Stimulated activated CD8-positive, alpha-beta memory T cell treated with anti-CD3 and anti-CD28 coated beads, Interleukin-7, amount 100 ng/mL, for 48 hours (primary cell): Measurements from ENCODE around the gene DCTPP1.
"Not testable (repeated sequence)": the region's sequence is repeated elsewhere in the genome, so short reads cannot be mapped to it uniquely, and the experiment has no call there.

ENCODE experiments used
- DNase-seq, 2 donors: peaks; one replicate each; pipeline ENCODE4 v3.0.0-alpha.2; 2020; ENCODE audit warnings: low read depth in 1 of 2; ENCODE audit errors: extremely low read depth in 1 of 2

The DCTPP1 gene

DNA sequence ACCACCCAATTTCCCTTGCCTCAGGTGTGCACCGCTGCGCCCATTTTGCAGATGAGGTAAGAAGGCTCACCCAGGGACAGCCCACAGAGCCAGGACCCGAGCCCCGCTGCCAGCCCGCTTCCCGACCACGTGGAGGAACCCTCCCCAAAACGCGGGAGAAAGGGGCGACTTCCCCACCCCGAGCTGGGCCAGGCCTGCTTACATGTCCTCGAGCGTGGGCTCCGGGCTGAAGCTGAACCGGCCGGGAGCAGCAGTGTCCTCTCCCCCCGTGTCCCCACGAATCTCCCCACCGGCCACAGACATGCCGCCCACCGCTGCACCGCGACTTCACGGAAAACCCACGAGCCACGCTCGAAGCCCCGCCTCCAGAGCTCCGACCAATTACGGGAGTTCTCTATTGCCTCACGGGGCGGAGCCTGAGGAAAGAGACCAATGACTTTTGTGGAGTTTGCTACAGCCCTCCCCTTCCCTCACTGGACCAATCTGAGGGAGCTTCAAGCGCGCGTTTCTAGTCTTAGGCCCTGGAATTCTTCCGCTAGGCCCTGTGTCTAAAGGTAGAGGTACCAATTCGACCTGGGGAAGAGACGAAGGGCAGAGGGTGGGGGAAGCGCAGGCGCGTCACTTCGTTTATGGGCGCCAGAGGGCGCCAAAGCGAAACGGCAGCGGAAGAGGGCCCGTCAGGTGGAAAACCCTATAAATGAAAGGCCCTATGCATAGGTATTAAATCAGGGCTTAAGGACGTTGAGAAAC is at the start of gene DCTPP1:
TSS of gene DCTPP1 (minus strand) at position 353 of the 750 bp plus-strand sequence. CDS start at position 303, 50 bp downstream.
- peak; percentile 85 to 97 for DNase-seq

DNA sequence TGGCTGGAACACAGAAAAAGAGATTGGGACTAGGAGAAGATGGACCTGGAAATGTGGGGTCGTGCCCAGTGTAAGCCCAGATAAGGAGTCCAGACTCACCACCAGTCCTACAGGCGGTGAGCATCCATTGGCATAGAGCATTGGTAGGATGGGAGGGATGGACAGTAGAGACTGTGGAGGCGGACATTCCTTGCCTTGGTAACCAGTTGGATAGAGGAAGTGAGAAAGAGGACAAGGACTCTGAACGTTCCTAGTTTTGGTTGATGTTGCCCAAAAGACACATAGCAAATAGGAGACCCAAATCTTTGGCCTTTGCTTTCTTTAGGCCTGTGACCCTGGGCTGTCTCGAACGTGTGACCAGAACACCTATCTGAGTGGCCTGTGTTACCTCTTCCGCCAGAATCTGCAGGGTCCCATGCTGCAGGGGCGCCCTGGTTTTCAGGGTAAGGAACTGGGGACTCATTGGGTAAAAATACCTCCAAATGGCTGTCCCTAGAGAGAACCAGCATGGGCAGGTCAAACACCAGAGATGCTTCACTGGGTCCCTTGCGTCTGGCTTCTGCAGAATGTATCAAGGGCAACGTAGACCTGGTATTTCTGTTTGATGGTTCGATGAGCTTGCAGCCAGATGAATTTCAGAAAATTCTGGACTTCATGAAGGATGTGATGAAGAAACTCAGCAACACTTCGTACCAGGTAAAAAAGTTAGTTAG is 49.1 kb upstream of the DCTPP1 start:
- DNase-seq: no peak

DNA sequence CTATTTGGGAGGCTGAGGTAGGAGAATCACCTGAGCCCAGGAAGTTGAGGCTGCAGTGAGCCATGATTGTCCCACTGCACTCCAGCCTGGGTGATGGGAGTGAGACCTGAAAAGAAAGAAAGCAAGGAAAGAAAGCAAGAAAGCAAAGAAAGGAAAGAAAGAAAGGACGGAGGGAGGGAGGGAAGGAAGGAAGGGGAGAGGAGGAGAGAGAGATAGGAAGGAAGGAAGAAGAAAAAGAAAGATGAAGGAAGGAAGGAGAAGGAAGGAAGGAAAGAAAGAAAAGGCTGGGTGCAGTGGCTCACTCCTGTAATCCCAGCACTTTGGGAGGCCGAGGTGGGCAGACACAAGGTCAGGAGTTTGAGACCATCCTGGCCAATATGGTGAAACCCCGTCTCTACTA is 47.9 kb upstream of the DCTPP1 start:
- not testable (repeated sequence) for DNase-seq

DNA sequence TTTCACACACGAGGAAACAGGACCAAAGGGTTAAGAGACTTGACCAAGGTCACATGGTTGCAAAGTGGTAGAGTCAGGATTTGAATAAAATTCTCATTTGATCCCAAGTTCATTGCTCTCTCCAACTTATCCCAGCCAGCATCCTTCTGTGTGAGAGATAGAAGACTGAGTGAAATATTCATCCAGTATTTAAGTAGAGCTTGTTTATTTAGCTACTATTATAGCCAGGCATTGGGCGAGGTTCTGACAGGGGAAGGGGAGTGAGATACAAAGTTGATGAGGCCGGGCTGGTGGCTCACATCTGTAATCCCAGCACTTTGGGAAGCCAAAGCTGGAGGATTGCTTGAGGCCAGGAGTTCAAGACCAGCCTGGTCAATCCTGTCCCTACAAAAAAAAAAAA is 47.2 kb upstream of the DCTPP1 start:
- no peak for DNase-seq

DNA sequence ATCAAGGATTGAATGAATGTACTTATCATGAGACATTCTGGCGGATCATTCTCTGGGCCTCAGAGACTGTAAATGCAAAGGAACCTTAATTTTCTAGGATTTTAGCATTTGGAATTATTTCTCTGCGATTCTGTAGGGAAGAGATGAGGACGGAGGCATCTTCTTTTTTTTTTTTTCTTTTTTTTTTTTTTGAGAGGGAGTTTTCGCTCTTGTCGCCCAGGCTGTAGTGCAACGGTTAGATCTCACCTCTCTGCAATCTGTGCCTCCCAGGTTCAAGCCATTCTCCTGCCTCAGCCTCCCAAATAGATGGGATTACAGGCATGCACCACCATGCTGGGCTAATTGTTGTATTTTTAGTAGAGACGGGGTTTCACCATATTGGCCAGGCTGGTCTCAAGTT is 44.9 kb upstream of the DCTPP1 start:
- no peak for DNase-seq

DNA sequence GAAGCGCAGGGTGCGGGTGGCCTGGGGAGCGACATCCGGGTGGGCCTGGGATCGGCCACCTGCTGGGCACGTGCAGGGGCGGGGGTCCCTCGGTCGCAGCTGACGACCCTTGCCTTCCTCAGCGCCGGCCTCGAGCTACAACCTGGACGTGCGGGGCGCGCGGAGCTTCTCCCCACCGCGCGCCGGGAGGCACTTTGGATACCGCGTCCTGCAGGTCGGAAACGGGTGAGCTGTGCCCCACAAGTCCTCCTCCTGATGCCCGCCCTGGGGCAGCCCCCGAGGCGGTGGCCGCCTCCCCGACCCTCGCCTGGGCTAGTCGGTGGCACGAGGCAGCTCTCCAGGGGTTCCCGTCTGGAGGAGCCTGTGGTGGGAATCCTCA is 44.2 kb upstream of the DCTPP1 start:
- DNase-seq: no peak

DNA sequence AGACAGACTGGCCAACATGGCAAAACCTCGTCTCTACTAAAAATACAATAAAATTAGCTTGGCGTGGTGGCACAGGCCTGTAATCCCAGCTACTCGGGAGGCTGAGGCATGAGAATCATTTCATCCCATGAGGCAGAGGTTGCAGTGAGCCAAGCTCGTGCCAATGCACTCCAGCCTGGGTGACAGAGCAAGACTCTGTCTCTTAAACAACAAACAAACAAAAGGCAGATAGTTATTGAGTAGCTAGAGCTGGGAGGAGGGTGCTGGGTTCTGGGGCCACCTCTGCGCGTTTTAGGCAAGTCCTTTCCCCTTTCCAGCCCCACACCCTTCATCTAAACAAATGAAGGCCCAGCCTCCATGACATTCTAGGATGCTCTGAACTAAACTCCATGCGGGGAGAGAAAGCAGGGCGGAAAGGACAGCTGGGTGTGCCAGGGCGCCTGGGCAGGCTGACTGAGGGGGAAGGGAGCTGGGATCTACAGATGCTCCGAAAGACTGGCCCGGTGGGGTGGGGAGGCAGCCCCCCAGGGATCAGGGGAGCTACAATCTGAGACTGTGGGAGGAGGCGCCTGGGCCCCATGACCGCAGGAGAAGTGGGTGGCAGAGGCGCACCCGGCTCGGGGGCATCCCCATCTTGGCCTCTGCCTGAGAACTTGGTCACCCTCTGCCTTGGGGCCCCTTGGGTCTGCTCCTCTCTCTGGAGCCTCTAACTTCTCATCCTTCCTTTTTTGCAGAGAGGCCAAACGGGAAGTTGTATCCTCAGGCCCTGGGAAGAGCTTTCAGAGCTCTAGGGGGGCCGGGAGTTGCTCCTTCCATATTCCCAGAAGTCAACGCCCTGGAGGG is 43.6 kb upstream of the DCTPP1 start:
- DNase-seq: peak; percentile 67

DNA sequence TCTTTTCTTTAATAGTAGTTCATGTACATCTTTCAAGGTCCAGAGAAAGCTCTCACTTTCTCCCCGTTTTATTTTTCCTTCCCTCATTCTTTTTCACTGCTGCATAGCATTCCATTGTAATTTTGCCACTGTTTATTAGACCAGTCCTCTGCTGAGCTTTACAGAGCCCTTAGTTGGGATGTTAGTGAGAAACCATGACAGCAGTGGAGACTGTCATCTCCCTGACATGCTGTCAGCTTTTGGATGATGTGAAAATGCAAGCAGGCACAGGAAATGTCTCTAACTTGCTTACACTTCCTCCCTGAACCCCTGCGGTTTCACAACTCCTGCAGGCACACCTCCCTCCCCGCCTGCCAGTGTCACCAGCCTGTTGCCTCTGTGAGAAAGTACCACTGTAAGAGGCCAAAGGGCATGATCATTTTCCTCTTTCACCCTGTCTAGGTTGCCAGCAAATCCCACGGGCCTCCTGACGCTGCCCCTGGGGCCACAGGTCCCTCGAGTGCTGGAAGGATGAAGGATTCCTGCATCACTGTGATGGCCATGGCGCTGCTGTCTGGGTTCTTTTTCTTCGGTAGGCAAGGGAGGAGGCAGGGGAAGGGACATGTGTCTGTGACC is 42.6 kb upstream of the DCTPP1 start, which contains the start of gene ITGAL:
TSS of gene ITGAL (plus strand) at position 415 of the 615 bp plus-strand sequence. CDS start at position 511, 96 bp downstream.
- peak; percentile 70 to 90 for DNase-seq

DNA sequence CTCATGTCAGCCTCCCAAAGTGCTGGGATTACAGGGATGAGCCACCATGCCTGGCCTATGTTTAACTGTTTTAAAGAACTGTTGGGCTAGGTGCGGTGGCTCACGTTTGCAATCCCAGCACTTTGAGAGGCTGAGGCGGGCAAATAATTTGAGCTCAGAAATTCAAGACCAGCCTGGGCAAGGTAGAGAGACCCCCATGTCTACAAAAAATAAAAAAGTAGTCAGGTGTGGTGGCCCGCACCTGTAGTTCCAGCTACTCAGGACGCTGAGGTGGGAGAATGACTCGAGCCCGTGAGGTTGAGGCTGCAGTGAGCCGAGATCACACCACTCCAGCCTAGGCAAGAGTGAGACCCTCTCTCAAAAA is 40.8 kb upstream of the DCTPP1 start:
- no peak for DNase-seq

DNA sequence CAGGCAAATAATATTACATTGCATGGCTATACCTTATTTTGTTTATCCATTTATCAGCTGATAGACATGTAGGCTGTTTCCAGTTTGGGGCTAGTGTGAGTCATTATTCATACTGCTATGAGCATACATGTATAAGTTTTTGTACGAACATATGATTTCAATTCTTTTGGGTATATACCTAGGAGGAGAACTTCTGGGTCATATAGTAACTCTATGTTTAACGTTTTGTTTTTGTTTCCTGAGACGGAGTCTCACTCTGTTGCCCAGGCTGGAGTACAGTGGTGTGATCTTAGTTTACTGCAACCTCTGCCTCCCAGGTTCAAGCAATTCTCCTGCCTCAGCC is 40.3 kb upstream of the DCTPP1 start:
- no peak for DNase-seq

DNA sequence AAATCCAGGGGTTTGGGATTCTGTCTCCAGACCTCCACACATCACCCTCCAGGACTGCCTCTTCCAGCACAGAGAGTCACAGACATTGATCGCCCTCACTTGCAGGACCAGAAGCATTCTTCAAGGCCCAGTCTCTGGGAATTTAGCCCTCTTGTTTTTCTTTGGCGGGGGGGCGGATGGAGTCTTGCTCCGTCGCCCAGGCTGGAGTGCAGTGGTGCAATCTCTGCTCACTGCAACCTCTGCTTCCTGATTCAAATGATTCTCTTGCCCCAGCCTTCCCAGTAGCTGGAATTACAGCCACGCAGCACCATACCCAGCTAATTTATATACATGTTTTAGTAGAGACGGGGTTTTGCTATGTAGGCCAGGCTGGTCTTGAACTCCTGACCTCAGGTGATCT is 34.2 kb upstream of the DCTPP1 start:
- DNase-seq: no peak

DNA sequence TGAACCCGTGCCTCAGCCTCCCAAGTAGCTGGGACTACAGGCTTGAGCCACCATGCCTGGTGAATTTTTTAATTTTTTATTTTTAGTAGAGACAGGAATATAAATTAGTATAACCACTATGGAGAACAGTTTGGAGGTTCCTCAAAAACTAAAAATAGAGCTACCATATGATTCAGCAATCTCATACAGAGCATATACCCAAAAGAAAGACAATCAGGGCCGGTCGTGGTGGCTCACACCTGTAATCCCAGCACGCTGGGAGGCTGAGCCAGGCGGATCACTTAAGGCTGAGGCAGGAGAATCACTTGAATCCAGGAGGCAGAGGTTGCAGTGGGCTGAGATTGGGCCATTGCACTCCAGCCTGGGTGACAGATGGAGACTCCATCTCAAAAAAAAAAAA is 31.6 kb upstream of the DCTPP1 start:
- not testable (repeated sequence) for DNase-seq

DNA sequence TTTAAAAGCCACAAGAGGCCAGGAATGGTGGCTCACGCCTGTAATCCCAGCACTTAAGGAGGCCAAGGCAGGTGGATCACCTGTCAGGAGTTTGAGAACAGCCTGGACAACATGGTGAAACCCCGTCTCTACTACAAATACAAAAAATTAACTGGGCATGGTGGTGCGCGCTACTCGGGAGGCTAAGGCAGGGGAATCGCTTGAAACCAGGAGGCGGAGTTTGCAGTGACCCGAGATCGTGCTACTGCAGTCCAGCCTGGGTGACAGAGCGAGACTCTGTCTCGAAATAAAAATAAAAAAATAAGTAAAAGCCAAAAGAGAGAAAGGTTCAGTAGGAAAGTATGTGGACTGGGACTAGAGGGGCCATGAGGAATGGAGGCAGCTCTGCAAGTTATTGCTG is 29.6 kb upstream of the DCTPP1 start:
- no peak for DNase-seq

DNA sequence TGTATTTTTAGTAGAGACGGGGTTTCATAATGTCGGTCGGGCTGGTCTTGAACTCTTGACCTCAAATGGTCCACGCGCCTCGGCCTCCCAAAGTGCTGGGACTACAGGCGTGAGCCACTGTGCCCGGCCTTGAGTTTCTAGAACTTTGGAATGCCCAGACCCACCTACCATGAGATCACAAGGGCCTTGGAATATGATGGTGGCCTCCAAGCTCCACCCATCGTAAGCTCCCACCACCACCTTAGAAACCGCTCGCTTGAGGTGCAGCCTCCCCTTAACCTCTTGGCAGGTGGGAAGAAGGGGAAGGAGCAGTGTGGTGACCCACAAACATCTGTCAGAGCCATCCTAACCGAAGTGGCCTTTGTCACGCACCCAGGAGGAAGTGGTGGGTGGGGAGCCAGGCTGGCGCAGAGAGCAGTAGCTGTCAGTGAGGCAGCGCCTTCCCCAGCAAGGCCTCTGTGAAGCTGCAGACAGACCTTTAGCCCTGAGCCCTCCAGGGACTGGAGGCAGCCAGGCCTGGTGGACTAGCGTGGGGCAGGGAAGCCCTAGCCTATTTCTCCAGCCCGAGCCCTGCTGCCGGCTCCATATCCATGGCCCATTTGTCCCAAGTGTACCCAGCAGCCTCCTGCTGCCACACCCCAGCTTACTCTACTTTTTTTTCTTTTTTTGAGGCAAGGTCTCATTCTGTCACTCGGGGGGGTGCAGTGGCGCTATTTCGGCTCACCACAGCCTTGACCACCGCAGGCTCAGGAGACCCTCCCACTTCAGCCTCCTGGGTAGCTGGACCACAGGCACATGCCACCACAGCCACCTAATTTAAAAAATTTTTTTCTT is 28.9 kb upstream of the DCTPP1 start:
- DNase-seq: peak; percentile 84 to 95

DNA sequence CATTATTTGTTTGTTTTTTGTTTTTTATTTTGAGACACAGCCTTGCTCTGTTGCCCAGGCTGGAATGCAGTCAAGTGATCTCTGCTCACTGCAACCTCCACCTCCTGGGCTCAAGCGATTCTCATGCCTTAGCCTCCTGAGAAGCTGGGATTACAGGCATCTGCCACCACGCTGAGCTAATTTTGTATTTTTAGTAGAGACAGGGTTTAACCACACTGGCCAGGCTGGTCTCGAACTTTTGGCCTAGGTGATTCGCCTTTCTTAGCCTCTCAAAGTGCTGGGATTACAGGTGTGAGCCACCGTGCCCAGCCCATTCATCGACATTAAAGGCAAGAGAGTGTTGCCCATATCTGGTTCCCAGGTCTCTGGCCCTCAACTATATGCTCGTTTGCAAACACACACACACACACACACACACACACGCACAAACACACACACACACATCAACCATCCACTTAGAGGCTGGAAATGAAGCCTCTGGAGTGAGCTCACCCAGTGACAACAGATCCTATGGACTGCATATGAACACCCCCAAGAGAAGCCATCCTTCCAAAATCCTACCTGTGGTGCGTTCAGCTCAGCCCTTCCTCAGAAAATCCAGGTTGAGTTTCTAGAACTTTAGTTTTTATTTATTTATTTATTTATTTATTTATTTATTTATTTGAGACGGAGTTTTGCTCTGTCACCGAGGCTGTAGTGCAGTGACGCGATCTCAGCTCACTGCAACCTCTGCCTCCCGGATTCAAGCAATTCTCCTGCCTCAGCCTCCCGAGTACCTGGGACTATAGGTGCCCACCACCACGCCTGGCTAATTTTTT is 28.1 kb upstream of the DCTPP1 start:
- DNase-seq: no peak

DNA sequence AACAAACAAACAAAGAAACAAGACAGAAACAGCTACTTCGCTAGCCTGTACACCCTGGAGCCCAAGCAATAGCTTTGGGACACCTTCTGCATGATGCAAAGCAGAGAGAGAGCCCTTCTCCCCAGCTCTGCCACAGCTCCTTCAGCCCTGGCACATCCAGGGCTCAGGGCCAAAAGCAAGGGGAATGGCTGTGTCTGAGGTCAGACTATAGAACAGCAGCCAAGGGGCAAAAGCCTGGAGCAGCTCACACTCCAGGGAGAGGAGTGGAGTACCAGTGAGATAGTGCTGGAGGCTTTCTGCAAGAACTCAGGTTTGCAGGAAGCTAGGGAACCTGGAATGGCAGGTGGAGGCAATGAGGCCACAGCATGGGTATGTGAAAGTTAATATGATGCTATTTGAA is 27.4 kb upstream of the DCTPP1 start:
- DNase-seq: no peak

DNA sequence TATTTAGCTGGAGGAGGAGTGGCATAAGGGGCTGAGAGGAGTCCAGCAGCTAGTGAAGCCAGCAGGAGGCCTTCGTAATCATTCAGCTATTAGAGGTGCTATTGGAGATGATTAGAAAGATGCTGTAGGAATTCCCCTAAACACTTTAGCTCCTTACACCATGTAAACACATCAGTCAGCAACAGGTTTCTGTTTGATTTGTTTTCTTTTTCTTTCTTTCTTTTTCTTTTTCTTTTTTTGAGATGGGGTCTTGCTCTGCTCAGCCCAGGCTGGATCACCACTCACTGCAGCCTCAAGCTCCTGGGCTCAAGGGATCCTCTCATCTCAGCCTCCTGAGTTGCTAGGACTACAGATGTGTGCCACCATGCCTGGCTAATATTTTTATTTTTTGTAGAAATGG is 26.5 kb upstream of the DCTPP1 start:
- no peak for DNase-seq

DNA sequence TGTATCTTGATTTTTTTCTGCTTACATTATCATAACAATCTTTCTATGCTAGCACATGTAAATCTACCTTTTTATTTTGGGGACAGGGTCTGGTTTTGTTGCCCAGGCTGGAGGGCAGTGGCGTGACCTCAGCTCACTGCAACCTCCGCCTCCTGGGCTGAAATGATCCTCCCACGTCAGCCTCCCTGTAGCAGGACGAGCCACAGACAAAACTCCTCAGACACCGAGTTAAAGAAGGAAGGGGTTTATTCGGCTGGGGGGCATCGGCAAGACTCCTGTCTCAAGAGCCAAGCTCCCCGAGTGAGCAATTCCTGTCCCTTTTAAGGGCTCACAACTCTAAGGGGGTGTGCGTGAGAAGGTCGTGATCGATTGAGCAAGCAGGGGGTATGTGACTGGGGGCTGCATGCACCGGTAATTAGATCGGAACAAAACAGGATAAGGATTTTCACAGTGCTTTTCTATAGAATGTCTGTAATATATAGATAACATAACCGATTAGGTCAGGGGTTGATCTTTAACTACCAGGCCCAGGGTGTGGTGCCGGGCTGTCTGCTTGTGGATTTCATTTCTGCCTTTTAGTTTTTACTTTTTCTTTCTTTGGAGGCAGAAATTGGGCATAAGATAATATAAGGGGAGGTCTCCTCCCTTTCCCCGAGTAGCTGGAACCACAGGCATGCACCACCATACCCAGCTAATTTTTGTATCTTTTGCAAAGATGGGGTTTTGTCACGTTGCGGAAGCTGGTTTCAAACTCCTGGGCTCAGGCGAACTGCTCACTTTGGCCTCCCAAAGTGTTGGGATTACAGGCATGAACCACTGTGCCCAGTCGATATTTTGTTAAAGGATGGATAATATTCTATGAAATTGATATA is 23.1 kb upstream of the DCTPP1 start:
- not testable (repeated sequence) for DNase-seq

DNA sequence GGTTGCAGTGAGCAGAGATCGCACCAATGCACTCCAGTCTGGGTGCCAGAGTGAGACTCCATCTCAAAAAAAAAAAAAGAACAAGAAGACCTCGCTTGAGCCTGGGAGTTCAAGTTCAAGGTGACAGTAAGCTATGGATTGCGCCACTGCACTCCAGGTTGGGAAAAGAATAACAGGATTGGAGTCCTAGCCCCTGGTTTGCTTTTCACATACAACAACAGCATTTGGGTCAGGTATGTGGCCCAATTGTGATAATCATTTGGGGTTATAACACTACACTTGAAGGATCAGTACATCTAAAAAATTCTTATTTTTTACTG is 19.2 kb upstream of the DCTPP1 start:
- DNase-seq: no peak
